CD4-positive, alpha-beta T cell (primary cell): Measurements from ENCODE around the gene SOD2. TPM values are rescaled to one million over a fixed set of nuclear protein-coding genes. Genes with fewer than 3 reads are reported as not detected.
"Not testable (repeated sequence)": the region's sequence is repeated elsewhere in the genome, so short reads cannot be mapped to it uniquely, and the experiment has no call there.

Experiments
- ATAC-seq: fragments of 200-7000 bp; cut with Tn5 transposase; one replicate; pipeline ENCODE4 v1.10.0; 2022; ENCODE audit warnings: mild to moderate bottlenecking; ENCODE audit not compliant: poor library complexity
- CTCF ChIA-PET: fragments of 350-600 bp; sonication (Branson Sonifier 250); formaldehyde crosslinking; loops from one replicate; lab custom pipeline; 2021; ENCODE audit warnings: antibody characterized with exemption, inconsistent platforms; lab: Charles Lee
- POLR2A ChIA-PET: fragments of 350-600 bp; sonication (Branson Sonifier 250); formaldehyde crosslinking; loops from one replicate; lab custom pipeline; 2021; ENCODE audit warnings: antibody characterized with exemption, inconsistent platforms; lab: Charles Lee
- DNase-seq, 14 experiments: peaks; one replicate each; pipeline ENCODE4 v3.0.0-alpha.2; 2013 to 2020; ENCODE audit warnings: mixed read lengths in 2 of 14
- H3K27ac ChIP-seq, 2 donors: one replicate each; pipeline versions ENCODE4 v1.5.1 to v1.7.0; 2013; ENCODE audit warnings: low read length in 2 of 2, low read depth in 1 of 2, mild to moderate bottlenecking in 1 of 2
- H3K27me3 ChIP-seq, 2 experiments: 1 replicate in 1 of 2; 2 replicates in 1 of 2; pipeline versions ENCODE4 v1.6.1 to v1.7.0; 2013; ENCODE audit warnings: low read length in 2 of 2, control low read depth in 1 of 2, mild to moderate bottlenecking in 1 of 2, moderate library complexity in 1 of 2; ENCODE audit not compliant: insufficient read depth in 2 of 2, control insufficient read depth in 1 of 2
- H3K36me3 ChIP-seq: one replicate; pipeline ENCODE4 v1.6.1; 2013; ENCODE audit warnings: low read length, control low read depth; ENCODE audit not compliant: insufficient read depth
- H3K4me1 ChIP-seq: one replicate; pipeline ENCODE4 v1.6.1; 2013; ENCODE audit warnings: low read length, control low read depth; ENCODE audit not compliant: insufficient read depth
- H3K4me3 ChIP-seq: one replicate; pipeline ENCODE4 v1.5.1; 2013; ENCODE audit warnings: mild to moderate bottlenecking, low read length, moderate library complexity
- H3K9me3 ChIP-seq, 2 experiments: 1 replicate in 1 of 2; 2 replicates in 1 of 2; pipeline versions ENCODE4 v1.6.1 to v1.7.0; 2013; ENCODE audit warnings: low read length in 2 of 2, mild to moderate bottlenecking in 2 of 2, control low read depth in 1 of 2, moderate library complexity in 1 of 2; ENCODE audit not compliant: control insufficient read depth in 1 of 2, insufficient read depth in 1 of 2
- H3K27ac Mint-ChIP-seq: one replicate; pipeline ENCODE4 v1.8.0; 2020; ENCODE audit warnings: mixed read lengths
- H3K27me3 Mint-ChIP-seq: one replicate; pipeline ENCODE4 v1.8.0; 2021; ENCODE audit warnings: mixed read lengths
- H3K36me3 Mint-ChIP-seq: one replicate; pipeline ENCODE4 v1.8.0; 2021; ENCODE audit warnings: low read depth, mixed read lengths
- H3K4me1 Mint-ChIP-seq: one replicate; pipeline ENCODE4 v1.8.0; 2021; ENCODE audit warnings: low read depth, mixed read lengths
- H3K4me3 Mint-ChIP-seq: one replicate; pipeline ENCODE4 v1.8.0; 2020; ENCODE audit warnings: mild to moderate bottlenecking, mixed read lengths
- H3K9me3 Mint-ChIP-seq: one replicate; pipeline ENCODE4 v1.8.0; 2020; ENCODE audit warnings: mixed read lengths
- CTCF ChIP-seq: fragments of 200-600 bp; IDR thresholded peaks from one replicate; pipeline ENCODE4 v1.8.0; 2022; ENCODE audit warnings: antibody characterized with exemption, mild to moderate bottlenecking
- intact Hi-C, 2 experiments: fragments of 100-400 bp; cut with DNase I in 1 of 2; cut with micrococcal nuclease in 1 of 2; formaldehyde crosslinking; loops; one replicate each; pipeline versions ENCODE4 v1.15.1 to v1.9.0; 2023 to 2025; cut with DNase I, micrococcal nuclease
- total RNA-seq, 174 experiments: library from RNA in 2 of 174; stranded (reverse) in 2 of 174; gene quantifications; one replicate each; pipeline ENCODE4 v1.2.3 and lab custom pipeline; 2021 to 2026

Gene SOD2
- total RNA-seq, 2 experiments from 2014 or later = 182 to 195 TPM

- peak overlapping the region; percentile 90 for H3K4me3 ChIP-seq
- Mint-ChIP-seq H3K27me3 (no peaks in the 10 kb centered on the region), H3K4me3 (peak overlapping the region; percentile 87), H3K9me3 (no peaks in the 10 kb centered on the region), H3K27ac (peak overlapping the region; percentile 88), H3K36me3 (peaks cover 58% of the 10 kb centered on the region), H3K4me1 (peaks cover 69% of the 10 kb centered on the region)
- DNase-seq (peak in 4 of 14 experiments; percentile 25 to 80 (median 80)), ATAC-seq (no peak)
- H3K27me3 ChIP-seq = no peaks in the 10 kb centered on the region
- ChIA-PET POLR2A (interaction anchor here (0.9 to 12.0 kb wide), 8 partner anchors 10 to 842 kb away, joined by 3 to 195 read pairs (median 3); partner anchors contain the start of genes ACAT2, MRPL18, TCP1 and WTAP), CTCF (interaction anchor here (0.6 to 1.9 kb wide), 20 partner anchors 12 to 286 kb away, joined by 3 to 8 read pairs (median 3); partner anchors contain the start of genes MRPL18 and TCP1)
- H3K9me3 ChIP-seq = no peaks in the 10 kb centered on the region
- peaks cover 33% of the 10 kb centered on the region for H3K36me3 ChIP-seq
- intact Hi-C loops = loop anchor here (1.0 to 10.0 kb wide), 7 partner anchors 35 to 833 kb away; no protein-coding TSS in a partner anchor
- H3K4me1 ChIP-seq = peaks cover 54% of the 10 kb centered on the region
- peak overlapping the region; percentile 54 to 76 for H3K27ac ChIP-seq
- TF ChIP-seq CTCF = peak; percentile 89
These were observed 1.7 kb downstream of the SOD2 start for GRCh38 chr6:159691133-159691962.

- POLR2A ChIA-PET, H3K27ac ChIP-seq, H3K27me3 Mint-ChIP-seq, DNase-seq, H3K9me3 ChIP-seq, H3K27me3 ChIP-seq, H3K9me3 Mint-ChIP-seq, H3K27ac Mint-ChIP-seq, H3K4me3 Mint-ChIP-seq, H3K4me3 ChIP-seq, ATAC-seq: not testable (repeated sequence)
- Histone ChIP-seq H3K36me3 (peaks cover 44% of the 10 kb centered on the region), H3K4me1 (peaks cover 47% of the 10 kb centered on the region)
- CTCF ChIA-PET = interaction anchor here (0.7 to 1.6 kb wide), 3 partner anchors 79 to 411 kb away, joined by 3 read pairs; no protein-coding TSS in a partner anchor
- H3K4me1 Mint-ChIP-seq = peaks cover 67% of the 10 kb centered on the region
- intact Hi-C loops = loop anchor here (2.0 to 10.0 kb wide), 4 partner anchors 71 to 835 kb away; no protein-coding TSS in a partner anchor
- peaks cover 68% of the 10 kb centered on the region for H3K36me3 Mint-ChIP-seq
These were observed 2.9 kb downstream of the SOD2 start for GRCh38 chr6:159690135-159690534.

GRCh38 chr6:159689001-159689400, 4.0 kb downstream of the SOD2 start:
- intact Hi-C loops = no loop called here
- H3K4me1 ChIP-seq = peaks cover 36% of the 10 kb centered on the region
- H3K9me3 ChIP-seq = no peaks in the 10 kb centered on the region
- Mint-ChIP-seq H3K9me3 (no peaks in the 10 kb centered on the region), H3K4me1 (peaks cover 56% of the 10 kb centered on the region), H3K4me3 (peak overlapping the region; percentile 20), H3K27me3 (no peaks in the 10 kb centered on the region), H3K36me3 (peaks cover 73% of the 10 kb centered on the region), H3K27ac (peak overlapping the region; percentile 0)
- no peak overlapping the region for H3K4me3 ChIP-seq
- H3K36me3 ChIP-seq = peaks cover 53% of the 10 kb centered on the region
- DNase-seq (no peak), ATAC-seq (no peak)
- H3K27me3 ChIP-seq = no peaks in the 10 kb centered on the region
- no peak for TF ChIP-seq CTCF
- no peak overlapping the region for H3K27ac ChIP-seq
- POLR2A ChIA-PET = interaction anchor here (1.6 kb wide), 1 partner anchor 37 kb away, joined by 5 read pairs; no protein-coding TSS in a partner anchor
- CTCF ChIA-PET = interaction anchor here (0.6 to 1.4 kb wide), 2 partner anchors 10 to 1543 kb away, joined by 3 to 4 read pairs; no protein-coding TSS in a partner anchor
